IMR-90 (cell line): ENCODE measurements around the gene RPUSD2. TPM values are rescaled to one million over a fixed set of nuclear protein-coding genes. Genes with fewer than 3 reads are reported as not detected.

Experiments used
- ATAC-seq: fragments of 200-7000 bp; cut with Tn5 transposase; 2 replicates; pipeline ENCODE4 v1.9.1; 2020; ENCODE audit warnings: low read depth, mild to moderate bottlenecking, moderate library complexity
- BruUV-seq: library from RNA; stranded (reverse); fragments of 400-500 nt; replicated peaks from 2 replicates; lab custom pipeline; 2021; lab: Mats Ljungman, UMichigan
- CTCF ChIA-PET: fragments of 300-600 bp; formaldehyde crosslinking; extraction: SDS; loops from one replicate; lab custom pipeline; 2021; ENCODE audit warnings: antibody characterized with exemption; lab: Yijun Ruan, JAX
- POLR2A ChIA-PET: fragments of 300-600 bp; sonication (Branson Sonifier 250); formaldehyde crosslinking; loops from one replicate; lab custom pipeline; 2022; ENCODE audit warnings: antibody characterized with exemption; ENCODE audit not compliant: unreplicated experiment; lab: Charles Lee
- DNase-seq: peaks from one replicate; pipeline ENCODE4 v3.0.0; 2013
- H2AFZ ChIP-seq: replicated peaks from 2 replicates; pipeline ENCODE3; 2013; ENCODE audit warnings: low read length, mild to moderate bottlenecking; ENCODE audit not compliant: poor library complexity
- H2AK5ac ChIP-seq: 2 replicates; pipeline ENCODE4 v1.6.1; 2013; ENCODE audit warnings: low read depth, low read length, inconsistent platforms
- H2AK9ac ChIP-seq: replicated peaks from 2 replicates; pipeline ENCODE3; 2013; ENCODE audit warnings: mild to moderate bottlenecking, low read depth, low read length, moderate library complexity; ENCODE audit not compliant: poor library complexity
- H2BK120ac ChIP-seq: 2 replicates; pipeline ENCODE4 v1.6.1; 2013; ENCODE audit warnings: low read depth, low read length, inconsistent platforms
- H2BK15ac ChIP-seq: 3 replicates; pipeline ENCODE4 v1.6.1; 2013; ENCODE audit warnings: low read depth, low read length, inconsistent platforms
- H2BK20ac ChIP-seq: 2 replicates; pipeline ENCODE4 v1.6.1; 2013; ENCODE audit warnings: low read depth, mild to moderate bottlenecking, inconsistent platforms, low read length, moderate library complexity
- H2BK5ac ChIP-seq: 2 replicates; pipeline ENCODE4 v1.6.1; 2013; ENCODE audit warnings: mild to moderate bottlenecking, low read depth, low read length, inconsistent platforms; ENCODE audit not compliant: poor library complexity, severe bottlenecking
- H3K14ac ChIP-seq: replicated peaks from 2 replicates; pipeline ENCODE4 v1.6.1; 2013; ENCODE audit warnings: low read depth, low read length, inconsistent platforms
- H3K18ac ChIP-seq: 2 replicates; pipeline ENCODE4 v1.6.1; 2013; ENCODE audit warnings: low read depth, low read length, control low read depth
- H3K23ac ChIP-seq: 2 replicates; pipeline ENCODE4 v1.6.1; 2013; ENCODE audit warnings: low read depth, low read length, inconsistent platforms
- H3K27ac ChIP-seq: 2 replicates; pipeline ENCODE4 v1.5.1; 2013; ENCODE audit warnings: mild to moderate bottlenecking, control low read depth, low read length; ENCODE audit not compliant: insufficient read depth
- H3K27me3 ChIP-seq: 2 replicates; pipeline ENCODE4 v1.6.1; 2013; ENCODE audit warnings: low read length; ENCODE audit not compliant: control insufficient read depth, insufficient read depth
- H3K36me3 ChIP-seq: 2 replicates; pipeline ENCODE4 v1.6.1; 2013; ENCODE audit warnings: low read length, mixed read lengths; ENCODE audit not compliant: control insufficient read depth, insufficient read depth
- H3K4ac ChIP-seq: 2 replicates; pipeline ENCODE4 v1.6.1; 2013; ENCODE audit warnings: low read depth, low read length, inconsistent platforms
- H3K4me1 ChIP-seq: 2 replicates; pipeline ENCODE4 v1.6.1; 2013; ENCODE audit warnings: low read length, mixed read lengths; ENCODE audit not compliant: control insufficient read depth, insufficient read depth
- H3K4me2 ChIP-seq: 2 replicates; pipeline ENCODE4 v1.6.1; 2013; ENCODE audit warnings: low read depth, mild to moderate bottlenecking, control low read depth, low read length, moderate library complexity
- H3K4me3 ChIP-seq: 2 replicates; pipeline ENCODE4 v1.5.1; 2013; ENCODE audit warnings: low read depth, mild to moderate bottlenecking, control low read depth, low read length, moderate library complexity; ENCODE audit not compliant: insufficient read depth
- H3K56ac ChIP-seq: 2 replicates; pipeline ENCODE4 v1.6.1; 2013; ENCODE audit warnings: low read length, inconsistent platforms; ENCODE audit not compliant: insufficient read depth; ENCODE audit errors: extremely low read depth
- H3K79me1 ChIP-seq, 2 experiments: 2 replicates each; pipeline ENCODE4 v1.6.1; 2013; ENCODE audit warnings: low read length in 2 of 2, inconsistent platforms in 1 of 2, low read depth in 1 of 2
- H3K9ac ChIP-seq: 2 replicates; pipeline ENCODE4 v1.6.1; 2013; ENCODE audit warnings: low read depth, low read length, control low read depth
- H3K9me1 ChIP-seq: 2 replicates; pipeline ENCODE4 v1.6.1; 2013; ENCODE audit warnings: low read length, inconsistent platforms; ENCODE audit not compliant: insufficient read depth
- H3K9me3 ChIP-seq: 2 replicates; pipeline ENCODE4 v1.6.1; 2013; ENCODE audit warnings: low read length; ENCODE audit not compliant: control insufficient read depth, insufficient read depth
- H4K20me1 ChIP-seq: 2 replicates; pipeline ENCODE4 v1.6.1; 2013; ENCODE audit warnings: low read length, inconsistent platforms; ENCODE audit not compliant: insufficient read depth
- H4K5ac ChIP-seq: 2 replicates; pipeline ENCODE4 v1.6.1; 2013; ENCODE audit warnings: mild to moderate bottlenecking, low read depth, low read length, control low read depth
- H4K8ac ChIP-seq, 2 experiments: 2 replicates each; pipeline ENCODE4 v1.6.1; 2013; ENCODE audit warnings: low read depth in 2 of 2, low read length in 2 of 2, control low read depth in 1 of 2, inconsistent platforms in 1 of 2
- H4K91ac ChIP-seq: 2 replicates; pipeline ENCODE4 v1.6.1; 2013; ENCODE audit warnings: low read depth, low read length, inconsistent platforms; ENCODE audit not compliant: insufficient read depth
- BHLHE40 ChIP-seq: fragments of 150-350 bp; IDR thresholded peaks from 2 replicates; pipeline ENCODE4 v1.6.1; 2016; ENCODE audit warnings: mild to moderate bottlenecking, low read depth, low read length
- CEBPB ChIP-seq: IDR thresholded peaks from 2 replicates; pipeline ENCODE4 v1.6.1; 2012; ENCODE audit warnings: low read depth, low read length, improper control_type of control experiment
- CHD1 ChIP-seq: IDR thresholded peaks from 2 replicates; pipeline ENCODE4 v1.6.1; 2012; ENCODE audit warnings: low read depth, low read length, improper control_type of control experiment
- ELK1 ChIP-seq: fragments of 150-350 bp; IDR thresholded peaks from 2 replicates; pipeline ENCODE4 v1.6.1; 2016; ENCODE audit warnings: low read depth, mild to moderate bottlenecking, low read length, moderate library complexity, borderline replicate concordance
- FOS ChIP-seq: fragments of 150-350 bp; IDR thresholded peaks from 2 replicates; pipeline ENCODE4 v1.6.1; 2016; ENCODE audit warnings: low read depth, low read length
- MAFK ChIP-seq: IDR thresholded peaks from 2 replicates; pipeline ENCODE4 v1.6.1; 2012; ENCODE audit warnings: low read depth, low read length, improper control_type of control experiment
- MXI1 ChIP-seq: IDR thresholded peaks from 2 replicates; pipeline ENCODE4 v1.6.1; 2012; ENCODE audit warnings: low read depth, mild to moderate bottlenecking, low read length, moderate library complexity, borderline replicate concordance
- POLR2A ChIP-seq: IDR thresholded peaks from 2 replicates; pipeline ENCODE4 v1.6.1; 2012; ENCODE audit warnings: mild to moderate bottlenecking, low read depth, low read length
- whole genome bisulfite sequencing, 2 experiments: methylation state at CpG; one replicate each; pipeline versions ENCODE4 v1.1.5 to v1.1.7; 2013; ENCODE audit warnings: missing lambda C conversion rate in 2 of 2; ENCODE audit not compliant: insufficient read length in 1 of 2; ENCODE audit errors: extremely low coverage in 2 of 2; 5-methylcytosine and 5-hydroxymethylcytosine counted together
- dilution Hi-C: fragments of 300-500 bp; cut with HindIII; formaldehyde crosslinking; loops from one replicate; pipeline ENCODE4 v1.14.3; 2018; ENCODE audit warnings: low sequenced_read_pairs; ENCODE audit not compliant: unreplicated experiment
- in situ Hi-C: fragments of 300-500 bp; cut with MboI; formaldehyde crosslinking; loops from 3 replicates; pipeline ENCODE4 v1.14.3; 2019; ENCODE audit warnings: low sequenced_read_pairs, inconsistent platforms, mixed read lengths
- intact Hi-C: fragments of 100-400 bp; cut with micrococcal nuclease; formaldehyde crosslinking; loops from 2 replicates; pipeline ENCODE4 v1.10.0; 2022
- polyA plus RNA-seq, 3 experiments: library from polyadenylated mRNA; depleted of rRNA; stranded (reverse); fragments of >200 nt; gene quantifications; 2 replicates each; pipeline ENCODE4 v1.2.3, GENCODE V29; 2012; ENCODE audit warnings: low replicate concordance in 1 of 3
- total RNA-seq: library from RNA; depleted of rRNA; stranded (reverse); fragments of >200 nt; gene quantifications from 2 replicates; pipeline ENCODE4 v1.2.3, GENCODE V29; 2012
- TF ChIP-seq, protein P1 (sequence below): fragments of 150-350 bp; IDR thresholded peaks from 2 replicates; pipeline ENCODE4 v1.6.1; 2017; ENCODE audit warnings: mild to moderate bottlenecking, antibody characterized with exemption, low read length, low read depth

The RPUSD2 gene
- total and polyA plus RNA-seq, 2 of the 4 experiments (the other 2 are of a cell fraction) = 7.4 to 13.4 TPM

- TF ChIP-seq MXI1 = peak; percentile 99
- TF ChIP-seq MAFK = no peak
- peak; percentile 47 for TF ChIP-seq POLR2A
- TF ChIP-seq, protein P1, sequence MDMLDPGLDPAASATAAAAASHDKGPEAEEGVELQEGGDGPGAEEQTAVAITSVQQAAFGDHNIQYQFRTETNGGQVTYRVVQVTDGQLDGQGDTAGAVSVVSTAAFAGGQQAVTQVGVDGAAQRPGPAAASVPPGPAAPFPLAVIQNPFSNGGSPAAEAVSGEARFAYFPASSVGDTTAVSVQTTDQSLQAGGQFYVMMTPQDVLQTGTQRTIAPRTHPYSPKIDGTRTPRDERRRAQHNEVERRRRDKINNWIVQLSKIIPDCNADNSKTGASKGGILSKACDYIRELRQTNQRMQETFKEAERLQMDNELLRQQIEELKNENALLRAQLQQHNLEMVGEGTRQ = 0 out of 2 replicates have a peak, but pooled peaks have one; percentile 3
- no peak for TF ChIP-seq ELK1
- TF ChIP-seq BHLHE40 = 0 out of 2 replicates have a peak, but pooled peaks have one; percentile 6
- TF ChIP-seq FOS = peak; percentile 95
- peak; percentile 66; the same call in 1 of the 2 replicates for TF ChIP-seq CHD1
- TF ChIP-seq CEBPB = peak; percentile 99
- H3K56ac ChIP-seq = peak within 1 kb of the TSS; percentile 100
- H3K27ac ChIP-seq = peak within 1 kb of the TSS; percentile 83
- no peaks in the 10 kb centered on the region for H3K9me1 ChIP-seq
- peak within 1 kb of the TSS; percentile 80 for H4K5ac ChIP-seq
- peak within 1 kb of the TSS; percentile 80 for H3K9ac ChIP-seq
- H3K14ac ChIP-seq = peak within 1 kb of the TSS; percentile 99
- DNase-seq (peak; percentile 90), ATAC-seq (peak; percentile 89)
- peak within 1 kb of the TSS; percentile 52 for H3K4me3 ChIP-seq
- peak within 1 kb of the TSS; percentile 96 for H2BK20ac ChIP-seq
- H2BK15ac ChIP-seq = peak within 1 kb of the TSS; percentile 98
- H2AK5ac ChIP-seq = no peak within 1 kb of the TSS
- no peaks in the 10 kb centered on the region for H3K9me3 ChIP-seq
- H3K4me1 ChIP-seq = no peaks in the 10 kb centered on the region
- ChIA-PET POLR2A (no interaction called here), CTCF (interaction anchor here (0.5 kb wide), 1 partner anchor 77 kb away, joined by 3 read pairs; no protein-coding TSS in a partner anchor)
- peaks cover 4 to 20% of the 10 kb centered on the region in 2 experiments; a peak in 3 of 4 replicates for H3K79me1 ChIP-seq
- H4K8ac ChIP-seq = peak within 1 kb of the TSS; percentile 34 to 99
- dilution Hi-C loops = no loop called here
- peak within 1 kb of the TSS; percentile 31 for H3K4me2 ChIP-seq
- in situ Hi-C loops = no loop called here
- H2AFZ ChIP-seq = peak within 1 kb of the TSS; percentile 93
- H2BK120ac ChIP-seq = peak within 1 kb of the TSS; percentile 99
- no peaks in the 10 kb centered on the region for H3K36me3 ChIP-seq
- peak within 1 kb of the TSS; percentile 87 for H3K18ac ChIP-seq
- peak within 1 kb of the TSS; percentile 89 for H2BK5ac ChIP-seq
- no peaks in the 10 kb centered on the region for H4K20me1 ChIP-seq
- no peaks in the 10 kb centered on the region for H3K27me3 ChIP-seq
- peak within 1 kb of the TSS; percentile 97 for H3K4ac ChIP-seq
- no TSS peak for BruUV-seq
- peak within 1 kb of the TSS; percentile 99 for H3K23ac ChIP-seq
- intact Hi-C loops = loop anchor here (1.0 to 2.0 kb wide), 2 partner anchors 101 to 300 kb away; partner anchors contain the start of genes RAD51 and VPS18
- WGBS, 2 experiments = 0% methylated on average over 5 of the region's 41 CpGs; no CpG with 5 or more reads in 1 of the 2 experiments
- H4K91ac ChIP-seq = peak within 1 kb of the TSS; percentile 98
- H2AK9ac ChIP-seq = peak within 1 kb of the TSS; percentile 88
These were observed 24.7 kb downstream of the RPUSD2 start, which contains the start of gene KNL1 for GRCh38 chr15:40593588-40594428. Gene KNL1, plus strand, starts transcription at chr15:40594249. Its CDS starts 8,683 bp downstream, at chr15:40602932.
